ENCODE results near the gene PLD6. TPM values are rescaled to one million over a fixed set of nuclear protein-coding genes. Genes with fewer than 3 reads are reported as not detected.

PLD6 gene
- total and polyA plus RNA-seq, 8 donors, result 1.1 to 3.0 (median 1.4) TPM; not detected in 2

GRCh38 chr17:17223736-17224135, 17.6 kb upstream of the PLD6 start:
- TF ChIP-seq CTCF (IDR thresholded peaks at IDR 0.05), result no peak
- no peak for TF ChIP-seq POLR2A (IDR thresholded peaks at IDR 0.05)
- intact Hi-C loops (cut with DNase I; ENCODE audit: low total_unique reads), result no loop called here
- no peak overlapping the region for H3K27ac ChIP-seq
- H3K36me3 ChIP-seq, result peaks cover 95 to 100% (median 100%) of the 10 kb centered on the region in 4 donors
- 94 to 97% (median 96%) methylated on average over 15 to 16 of the region's 16 CpGs for WGBS, 5 donors
- no peaks in the 10 kb centered on the region for H3K9me3 ChIP-seq
- H3K27me3 ChIP-seq, result no peaks in the 10 kb centered on the region
- H3K4me3 ChIP-seq, result no peak overlapping the region
- H3K4me1 ChIP-seq, result peaks cover 0 to 11% (median 6%) of the 10 kb centered on the region in 4 donors
- no peak for DNase-seq

DNA sequence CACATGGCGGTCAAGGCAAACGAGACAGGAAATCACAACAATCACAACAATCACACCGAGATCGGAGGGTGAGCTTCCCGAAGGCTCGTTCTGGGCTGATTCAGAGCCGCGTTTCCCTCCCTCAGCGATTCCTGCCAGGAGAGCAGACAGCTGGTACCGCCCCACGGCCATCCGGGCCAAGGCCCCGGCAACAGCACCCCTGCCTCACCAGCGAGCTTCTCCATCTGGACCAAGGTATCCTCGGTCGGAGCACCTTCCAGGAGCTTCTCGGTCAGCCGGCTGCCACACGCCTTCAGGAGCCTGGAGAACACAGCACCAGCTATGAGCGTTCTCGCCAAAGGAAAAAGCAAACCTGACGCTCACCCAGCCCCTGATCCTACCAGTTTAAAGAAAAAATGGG, 15.2 kb upstream of the PLD6 start:
- peaks cover 90 to 100% (median 100%) of the 10 kb centered on the region in 4 donors for H3K36me3 ChIP-seq
- no peaks in the 10 kb centered on the region for H3K4me1 ChIP-seq
- no peaks in the 10 kb centered on the region for H3K9me3 ChIP-seq
- DNase-seq, result no peak
- intact Hi-C loops (cut with DNase I; ENCODE audit: low total_unique reads), result no loop called here
- H3K27ac ChIP-seq, result no peak overlapping the region
- no peak overlapping the region for H3K4me3 ChIP-seq
- 81 to 97% (median 95%) methylated on average over 12 to 22 of the region's 22 CpGs for WGBS, 5 donors
- H3K27me3 ChIP-seq, result no peaks in the 10 kb centered on the region
- TF ChIP-seq CTCF (IDR thresholded peaks at IDR 0.05) (no peak), POLR2A (IDR thresholded peaks at IDR 0.05) (no peak), POLR2AphosphoS5 (IDR thresholded peaks at IDR 0.05) (no peak), EP300 (IDR thresholded peaks at IDR 0.05) (no peak)

- Histone ChIP-seq H3K27me3 (no peaks in the 10 kb centered on the region), H3K9me3 (no peaks in the 10 kb centered on the region), H3K4me3 (no peak overlapping the region), H3K4me1 (no peaks in the 10 kb centered on the region), H3K27ac (no peak overlapping the region), H3K36me3 (peaks cover 90 to 100% (median 100%) of the 10 kb centered on the region in 4 donors)
- WGBS, 5 donors, result 90 to 97% (median 94%) methylated on average over 8 of the region's 8 CpGs
- TF ChIP-seq EP300 (IDR thresholded peaks at IDR 0.05), result no peak
- intact Hi-C loops (cut with DNase I; ENCODE audit: low total_unique reads), result no loop called here
- no peak for DNase-seq
These were observed 14.4 kb upstream of the PLD6 start for GRCh38 chr17:17220529-17220928.

DNA sequence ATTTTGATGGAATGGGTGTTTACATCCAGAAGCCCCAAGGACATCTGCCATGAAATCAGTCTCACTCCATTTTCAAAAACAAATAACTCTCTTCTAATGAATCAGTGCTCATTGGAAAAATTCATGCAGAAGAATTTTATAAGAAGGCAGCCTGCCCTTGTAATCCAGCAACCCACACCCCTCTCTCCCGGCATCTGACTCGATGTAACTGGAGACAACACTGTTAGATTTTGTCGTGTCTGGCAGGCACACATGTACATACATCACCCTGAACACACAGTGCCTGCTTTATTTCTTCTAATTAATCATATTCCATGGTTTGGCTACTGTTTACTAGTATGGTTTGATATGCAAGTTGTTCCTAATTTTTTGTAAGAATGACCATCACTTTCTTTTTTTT, 11.9 kb upstream of the PLD6 start:
- no peak for DNase-seq
- TF ChIP-seq POLR2A (IDR thresholded peaks at IDR 0.05) (no peak), CTCF (IDR thresholded peaks at IDR 0.05) (no peak), EP300 (IDR thresholded peaks at IDR 0.05) (no peak), POLR2AphosphoS5 (IDR thresholded peaks at IDR 0.05) (no peak)
- intact Hi-C loops (cut with DNase I; ENCODE audit: low total_unique reads), result no loop called here
- 68 to 82% (median 81%) methylated on average over 3 of the region's 3 CpGs for WGBS, 5 donors
- no peaks in the 10 kb centered on the region for H3K27me3 ChIP-seq
- H3K27ac ChIP-seq, result no peak overlapping the region
- H3K9me3 ChIP-seq, result no peaks in the 10 kb centered on the region
- no peaks in the 10 kb centered on the region for H3K4me1 ChIP-seq
- H3K36me3 ChIP-seq, result peaks cover 90 to 100% (median 100%) of the 10 kb centered on the region in 4 donors
- no peak overlapping the region for H3K4me3 ChIP-seq

DNA sequence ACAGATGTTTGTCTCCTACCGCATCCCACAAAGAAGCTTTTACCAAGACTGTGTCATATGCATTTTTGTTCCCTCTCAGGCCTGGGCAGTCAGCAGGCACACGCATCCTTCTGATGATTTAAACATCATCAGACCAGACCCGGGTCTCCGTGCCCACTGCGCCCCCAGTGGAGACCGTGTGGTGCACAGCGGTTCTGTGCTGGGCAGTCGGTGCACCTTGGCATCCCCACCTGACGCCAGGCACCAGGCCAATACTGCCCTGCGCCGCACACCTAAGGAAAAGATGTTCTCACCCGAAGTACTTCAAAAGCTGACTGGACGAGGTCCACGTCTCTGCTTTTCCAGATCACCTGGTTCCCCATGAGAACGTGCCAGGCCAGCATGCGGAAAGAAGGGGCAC, 10.6 kb upstream of the PLD6 start:
- H3K27ac ChIP-seq, result no peak overlapping the region
- H3K27me3 ChIP-seq, result no peaks in the 10 kb centered on the region
- no peak for TF ChIP-seq CTCF (IDR thresholded peaks at IDR 0.05)
- no peak for TF ChIP-seq POLR2AphosphoS5 (IDR thresholded peaks at IDR 0.05)
- TF ChIP-seq POLR2A (IDR thresholded peaks at IDR 0.05), result no peak
- no peak for TF ChIP-seq EP300 (IDR thresholded peaks at IDR 0.05)
- intact Hi-C loops (cut with DNase I; ENCODE audit: low total_unique reads), result no loop called here
- H3K4me3 ChIP-seq, result no peak overlapping the region
- H3K36me3 ChIP-seq, result peaks cover 80 to 100% (median 99%) of the 10 kb centered on the region in 4 donors
- 74 to 90% (median 78%) methylated on average over 10 to 16 of the region's 16 CpGs for WGBS, 5 donors
- H3K4me1 ChIP-seq, result no peaks in the 10 kb centered on the region
- no peaks in the 10 kb centered on the region for H3K9me3 ChIP-seq
- DNase-seq, result no peak
